Measurements from ENCODE around the gene ARL4D.
"Not testable (repeated sequence)": the region's sequence is repeated elsewhere in the genome, so short reads cannot be mapped to it uniquely, and the experiment has no call there.

The ARL4D gene

GRCh38 chr17:43396491-43397060 is 2.2 kb upstream of the ARL4D start:
- DNase-seq: no peak

- DNase-seq: no peak
Observed at GRCh38 chr17:43399839-43400328, 1.1 kb downstream of the ARL4D start.

GRCh38 chr17:43400943-43401717 is 2.3 kb downstream of the ARL4D start:
- DNase-seq: no peak

GRCh38 chr17:43402078-43402477 is 3.3 kb downstream of the ARL4D start:
- no peak for DNase-seq

- DNase-seq: no peak
Observed at GRCh38 chr17:43402567-43402966, 3.8 kb downstream of the ARL4D start.

GRCh38 chr17:43403846-43404245 is 5.1 kb downstream of the ARL4D start:
- no peak for DNase-seq

- no peak for DNase-seq
Observed at GRCh38 chr17:43405861-43406260, 7.1 kb downstream of the ARL4D start.

GRCh38 chr17:43406676-43407645 is 8.2 kb downstream of the ARL4D start:
- DNase-seq: no peak

- no peak for DNase-seq
Observed at GRCh38 chr17:43409131-43409530, 10.3 kb downstream of the ARL4D start.

- DNase-seq: no peak
Observed at GRCh38 chr17:43410557-43411368, 12.0 kb downstream of the ARL4D start.

- DNase-seq: no peak
Observed at GRCh38 chr17:43411369-43411677, 12.5 kb downstream of the ARL4D start.

GRCh38 chr17:43411749-43412148 is 13.0 kb downstream of the ARL4D start:
- DNase-seq: no peak

GRCh38 chr17:43412166-43412565 is 13.4 kb downstream of the ARL4D start:
- no peak for DNase-seq

GRCh38 chr17:43416998-43417890 is 18.5 kb downstream of the ARL4D start:
- DNase-seq: peak; percentile 17

- DNase-seq: no peak
Observed at GRCh38 chr17:43418441-43419374, 19.9 kb downstream of the ARL4D start.

GRCh38 chr17:43419375-43419882 is 20.6 kb downstream of the ARL4D start:
- DNase-seq: not testable (repeated sequence)

GRCh38 chr17:43423777-43424455 is 25.1 kb downstream of the ARL4D start:
- DNase-seq: no peak

- DNase-seq: peak; percentile 42
Observed at GRCh38 chr17:43427362-43428043, 28.7 kb downstream of the ARL4D start.

GRCh38 chr17:43428524-43428923 is 29.7 kb downstream of the ARL4D start:
- DNase-seq: no peak

All from NCI-H2029 (cell line).